Gastroesophageal sphincter (tissue), 3 donors: Measurements from ENCODE around the gene PSRC1.

ENCODE experiments used
- CTCF ChIP-seq, 4 experiments: fragments of 200-600 bp in 2 of 4; fragments of 450-650 bp in 2 of 4; sonication (generic) in 1 of 4; IDR thresholded peaks; one replicate each; pipeline ENCODE4 v1.5.1; 2017 to 2019; ENCODE audit warnings: antibody characterized with exemption in 4 of 4, mild to moderate bottlenecking in 2 of 4, moderate library complexity in 2 of 4
- EP300 ChIP-seq: sonication (generic); formaldehyde crosslinking; IDR thresholded peaks from one replicate; pipeline ENCODE4 v1.6.1; 2017; ENCODE audit warnings: antibody characterized with exemption, mild to moderate bottlenecking
- POLR2A ChIP-seq, 2 donors: fragments of 450-650 bp; IDR thresholded peaks; one replicate each; pipeline ENCODE4 v1.6.1; 2017; ENCODE audit warnings: antibody characterized with exemption in 2 of 2, mild to moderate bottlenecking in 2 of 2, moderate library complexity in 1 of 2

GRCh38 chr1:109266965-109267364 lies 16.0 kb downstream of the PSRC1 start:
- no peak for TF ChIP-seq CTCF (IDR thresholded peaks at IDR 0.05)
- no peak for TF ChIP-seq EP300
- TF ChIP-seq POLR2A (IDR thresholded peaks at IDR 0.05): no peak
